HCEC 1CT (cell line): ENCODE data around the gene C22orf15.

Experiments
- DNase-seq: peaks from one replicate; pipeline ENCODE4 v3.0.0-alpha.2; 2017

The C22orf15 gene

DNA sequence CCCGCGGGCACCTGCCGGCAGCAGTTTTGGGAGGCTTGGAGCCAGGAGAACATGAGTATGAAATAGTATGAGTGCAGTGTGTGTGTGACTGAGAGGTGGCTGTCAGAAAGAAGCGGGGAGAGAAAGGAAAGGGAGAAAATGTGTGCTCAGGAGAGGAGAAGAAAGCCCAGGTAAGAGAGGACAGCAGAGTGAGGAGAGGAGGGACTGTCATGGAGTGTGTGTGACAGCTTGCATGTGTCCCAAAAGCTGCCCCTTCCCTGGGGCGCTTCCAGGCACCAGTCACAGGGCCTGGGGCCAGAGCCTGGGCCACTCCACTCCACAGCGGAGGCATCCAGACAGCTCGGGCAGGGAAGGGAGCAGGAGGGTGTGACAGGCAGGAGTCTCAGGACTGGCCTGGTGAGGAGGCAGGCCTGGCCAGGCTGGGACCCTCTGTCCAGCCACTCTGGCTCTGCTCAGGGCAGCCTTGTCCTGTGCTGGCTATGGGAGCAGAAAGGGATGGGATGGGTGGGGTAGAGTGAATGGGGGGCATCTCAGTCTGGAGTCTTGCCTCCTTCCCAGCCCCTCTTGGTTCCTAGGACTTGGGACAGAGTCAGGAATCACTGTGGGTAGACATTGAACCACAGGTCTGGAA, 10.8 kb downstream of the C22orf15 start:
- no peak for DNase-seq

- no peak for DNase-seq
These were observed 11.5 kb downstream of the C22orf15 start for GRCh38 chr22:23774114-23774921.

DNA sequence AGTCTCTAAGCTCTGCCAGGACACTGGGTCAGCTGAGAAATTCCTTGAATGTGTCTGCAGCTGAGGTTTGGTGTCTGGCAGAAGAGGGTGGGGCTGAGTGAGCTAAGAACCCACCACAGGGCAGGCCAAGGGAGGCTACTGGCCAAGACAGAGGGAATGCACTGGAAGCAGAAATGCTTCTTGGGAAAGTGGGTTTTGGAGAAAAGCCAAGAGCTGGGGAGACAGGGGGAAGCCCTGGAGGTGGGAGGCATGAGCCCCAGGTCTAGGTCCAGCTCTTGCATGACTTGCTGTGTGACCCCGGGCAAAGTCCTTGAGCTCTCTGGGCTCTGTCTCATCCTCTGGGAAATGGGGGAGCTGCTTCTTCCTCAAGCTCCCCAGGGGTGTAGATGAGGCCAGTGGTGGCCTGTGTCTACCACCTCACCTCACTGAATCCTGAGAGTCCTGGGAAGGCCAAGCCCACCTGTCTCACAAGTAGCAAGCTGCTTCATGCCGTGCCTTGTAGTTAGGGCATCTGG, 12.2 kb downstream of the C22orf15 start:
- no peak for DNase-seq

DNA sequence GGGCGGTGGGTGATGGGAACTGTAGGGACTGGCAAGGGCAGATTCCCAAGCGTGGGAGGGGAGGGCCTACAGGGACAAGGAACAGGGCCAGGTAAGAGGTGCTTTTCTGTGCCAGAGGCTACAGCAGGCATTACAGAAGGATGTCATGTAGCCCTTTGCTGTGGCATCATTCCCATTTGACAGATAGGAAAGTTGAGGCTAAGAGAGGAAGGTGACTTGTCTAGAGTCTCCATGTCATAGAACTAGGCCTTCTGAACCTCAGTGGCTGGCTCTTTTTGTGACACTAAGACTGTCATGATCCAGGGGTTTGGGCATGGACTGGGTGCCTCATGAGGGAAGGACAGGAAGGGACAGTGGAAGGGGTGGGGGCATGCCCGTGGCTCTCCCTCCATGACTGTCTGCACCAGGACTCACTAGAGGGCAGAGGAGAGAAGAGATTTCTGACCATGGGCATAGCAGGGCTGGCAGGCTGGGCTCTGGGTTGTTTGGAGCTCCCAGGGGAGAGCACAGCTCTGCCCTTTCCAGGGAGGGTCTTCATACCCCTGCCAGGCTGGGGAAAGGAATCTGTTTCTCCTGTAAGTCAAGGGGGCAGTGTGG, 13.1 kb downstream of the C22orf15 start:
- DNase-seq, result no peak

DNA sequence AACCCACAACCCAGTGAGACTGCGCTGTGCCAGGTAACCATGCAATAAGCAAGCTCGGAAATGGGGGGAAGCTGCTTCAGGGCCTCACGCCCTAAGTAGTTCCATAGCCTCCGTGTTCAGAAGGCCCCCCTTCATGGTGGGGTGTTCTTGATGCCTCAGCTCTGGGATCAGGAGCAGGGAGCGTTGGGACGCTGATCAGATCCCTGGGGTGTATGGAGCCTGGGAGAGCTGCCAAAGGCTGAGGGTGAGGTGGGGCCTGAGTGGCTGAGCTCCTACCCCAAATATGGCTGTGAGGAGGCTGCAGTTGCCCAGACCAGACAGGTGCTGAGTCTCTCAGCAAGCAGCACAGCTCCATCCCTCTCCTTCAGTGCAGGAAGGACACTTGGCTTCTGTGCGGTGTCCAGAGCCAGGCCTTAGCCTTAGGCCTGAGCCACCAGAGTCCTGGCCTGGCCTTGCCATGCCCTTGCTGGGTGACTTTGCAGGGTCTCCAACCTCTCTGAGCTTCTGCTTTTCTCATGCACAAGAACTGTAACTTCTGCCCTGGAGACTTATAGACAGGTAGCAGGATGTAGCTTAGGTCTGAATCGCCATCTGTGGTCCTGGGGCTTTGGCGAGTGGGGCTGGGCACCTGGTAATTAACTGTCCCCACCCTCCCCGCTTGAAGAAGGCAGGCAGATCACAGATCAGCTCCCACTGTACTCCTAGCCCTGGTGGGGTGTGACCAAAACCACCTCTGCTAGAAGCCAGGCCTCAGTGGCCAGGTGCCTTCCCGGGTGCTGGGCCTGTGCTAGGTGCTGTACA, 15.2 kb downstream of the C22orf15 start:
- no peak for DNase-seq

- no peak for DNase-seq
These were observed 15.7 kb downstream of the C22orf15 start for GRCh38 chr22:23778577-23778900.

DNA sequence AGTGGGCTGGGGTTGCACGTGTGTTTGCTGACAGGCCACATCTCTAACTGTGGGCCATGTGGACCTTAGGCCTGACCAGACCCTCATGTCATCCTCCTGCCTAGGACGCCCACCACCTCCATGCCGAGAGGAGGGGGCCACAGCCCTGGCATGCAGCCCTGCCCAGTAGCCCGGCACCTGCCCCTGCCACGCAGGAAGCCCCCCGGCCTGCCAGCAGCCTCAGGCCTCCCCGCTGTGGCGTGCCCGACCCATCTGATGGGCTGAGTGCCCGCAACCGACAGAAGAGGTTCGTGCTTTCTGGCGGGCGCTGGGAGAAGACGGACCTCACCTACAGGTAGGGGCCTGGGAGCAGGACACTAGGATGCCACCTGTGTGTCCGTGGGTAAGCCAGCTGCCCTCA, 16.3 kb downstream of the C22orf15 start:
- DNase-seq, result no peak

DNA sequence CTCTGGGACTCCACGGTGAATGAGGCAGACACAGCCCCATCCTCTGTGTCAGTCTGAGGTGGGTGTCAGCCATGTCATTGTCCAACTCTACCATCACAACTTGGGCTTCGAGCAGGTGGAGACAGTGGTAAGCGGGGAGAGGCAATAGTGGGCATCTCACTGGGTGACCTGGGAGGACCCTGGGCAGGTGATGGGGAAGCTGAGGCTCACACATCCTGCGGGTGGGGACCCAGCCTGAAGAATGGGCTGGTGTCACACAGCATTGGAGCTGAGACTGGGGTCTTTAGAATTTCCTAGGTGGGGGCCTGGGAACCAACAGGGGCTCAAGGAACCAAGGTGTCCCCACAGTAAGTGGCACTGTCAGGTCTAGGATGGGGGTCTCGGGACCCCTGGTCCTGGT, 16.9 kb downstream of the C22orf15 start:
- no peak for DNase-seq

DNA sequence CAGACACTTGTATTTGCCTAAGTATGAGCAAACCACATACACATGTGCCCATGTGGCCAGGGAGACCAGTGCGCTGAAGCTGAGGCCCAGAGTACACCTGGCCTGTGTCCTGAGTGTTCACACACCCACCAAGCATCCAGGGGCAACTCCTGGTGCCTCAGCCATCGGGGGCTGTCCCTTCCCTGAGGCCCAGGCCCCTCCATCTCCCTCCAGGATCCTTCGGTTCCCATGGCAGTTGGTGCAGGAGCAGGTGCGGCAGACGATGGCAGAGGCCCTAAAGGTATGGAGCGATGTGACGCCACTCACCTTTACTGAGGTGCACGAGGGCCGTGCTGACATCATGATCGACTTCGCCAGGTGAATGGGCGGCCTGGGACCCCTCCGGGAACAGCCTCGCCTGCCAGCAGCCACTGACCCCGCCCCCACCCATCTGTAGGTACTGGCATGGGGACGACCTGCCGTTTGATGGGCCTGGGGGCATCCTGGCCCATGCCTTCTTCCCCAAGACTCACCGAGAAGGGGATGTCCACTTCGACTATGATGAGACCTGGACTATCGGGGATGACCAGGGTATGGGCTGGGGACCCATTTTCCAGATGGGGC, 17.5 kb downstream of the C22orf15 start:
- no peak for DNase-seq

DNA sequence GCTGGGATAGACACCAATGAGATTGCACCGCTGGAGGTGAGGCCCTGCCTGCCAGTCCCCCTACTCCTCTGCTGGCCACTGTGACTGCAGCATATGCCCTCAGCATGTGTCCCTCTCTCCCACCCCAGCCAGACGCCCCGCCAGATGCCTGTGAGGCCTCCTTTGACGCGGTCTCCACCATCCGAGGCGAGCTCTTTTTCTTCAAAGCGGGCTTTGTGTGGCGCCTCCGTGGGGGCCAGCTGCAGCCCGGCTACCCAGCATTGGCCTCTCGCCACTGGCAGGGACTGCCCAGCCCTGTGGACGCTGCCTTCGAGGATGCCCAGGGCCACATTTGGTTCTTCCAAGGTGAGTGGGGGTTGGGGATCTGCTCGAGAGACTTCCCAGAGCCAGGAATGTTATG, 18.3 kb downstream of the C22orf15 start:
- no peak for DNase-seq

DNA sequence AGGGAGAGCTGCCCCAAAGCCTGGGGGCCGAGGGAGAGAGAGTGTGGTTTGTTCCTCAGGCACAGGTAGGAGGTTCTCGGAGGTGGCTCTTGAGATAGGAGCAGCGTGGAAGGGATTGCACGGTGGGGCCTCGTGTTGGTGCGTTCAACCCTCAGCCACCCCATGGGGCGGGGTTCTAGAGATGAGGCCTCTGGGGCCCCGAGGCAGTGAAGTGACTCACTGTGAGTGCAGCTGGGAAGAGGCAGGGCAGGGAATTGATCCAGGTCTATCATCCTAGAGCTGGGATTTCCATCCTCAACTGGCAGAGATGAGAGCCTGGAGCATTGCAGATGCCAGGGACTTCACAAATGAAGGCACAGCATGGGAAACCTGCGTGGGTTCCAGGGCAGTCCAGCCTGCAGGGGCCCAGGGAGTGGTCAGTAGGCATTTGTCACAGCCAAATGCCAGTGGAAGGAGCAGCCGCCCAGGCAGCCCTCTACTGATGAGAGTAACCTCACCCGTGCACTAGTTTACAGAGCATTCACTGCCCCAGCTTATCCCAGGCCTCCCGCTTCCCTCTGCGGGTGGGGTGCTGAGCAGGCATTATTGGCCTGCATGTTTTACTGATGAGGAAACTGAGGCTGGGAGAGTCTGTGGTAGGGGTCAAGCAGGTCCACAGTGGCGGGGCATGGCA, 18.9 kb downstream of the C22orf15 start:
- peak; percentile 71 for DNase-seq

DNA sequence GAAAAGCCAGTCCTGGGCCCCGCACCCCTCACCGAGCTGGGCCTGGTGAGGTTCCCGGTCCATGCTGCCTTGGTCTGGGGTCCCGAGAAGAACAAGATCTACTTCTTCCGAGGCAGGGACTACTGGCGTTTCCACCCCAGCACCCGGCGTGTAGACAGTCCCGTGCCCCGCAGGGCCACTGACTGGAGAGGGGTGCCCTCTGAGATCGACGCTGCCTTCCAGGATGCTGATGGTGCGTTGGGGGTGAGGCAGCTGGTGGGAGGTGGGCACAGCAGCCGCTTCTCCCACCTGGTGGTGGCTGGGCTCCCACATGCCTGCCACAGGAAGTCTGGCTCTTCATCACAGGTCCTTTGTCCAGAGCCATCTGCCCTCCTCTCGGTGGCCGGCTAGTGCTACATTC, 19.5 kb downstream of the C22orf15 start:
- no peak for DNase-seq

DNA sequence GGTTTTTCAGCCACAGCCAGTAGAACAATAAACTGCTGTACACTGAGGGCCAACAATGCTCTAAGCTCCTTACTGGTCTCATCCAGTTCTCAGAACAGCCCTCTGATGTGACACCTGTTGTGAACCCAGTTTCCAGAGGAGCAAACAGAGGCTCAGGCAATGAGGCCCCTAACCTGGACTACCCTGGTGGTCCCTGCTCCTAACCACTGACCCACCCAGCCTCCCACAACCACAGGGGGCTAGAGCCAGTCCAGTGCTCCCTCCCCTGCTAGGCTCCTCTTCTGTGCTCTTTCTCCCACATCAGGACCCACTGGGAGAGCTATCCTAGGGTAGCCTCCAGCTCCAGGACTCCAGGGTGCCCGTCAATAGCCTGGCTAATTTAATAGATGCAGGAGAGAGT, 19.9 kb downstream of the C22orf15 start:
- DNase-seq, result no peak

DNA sequence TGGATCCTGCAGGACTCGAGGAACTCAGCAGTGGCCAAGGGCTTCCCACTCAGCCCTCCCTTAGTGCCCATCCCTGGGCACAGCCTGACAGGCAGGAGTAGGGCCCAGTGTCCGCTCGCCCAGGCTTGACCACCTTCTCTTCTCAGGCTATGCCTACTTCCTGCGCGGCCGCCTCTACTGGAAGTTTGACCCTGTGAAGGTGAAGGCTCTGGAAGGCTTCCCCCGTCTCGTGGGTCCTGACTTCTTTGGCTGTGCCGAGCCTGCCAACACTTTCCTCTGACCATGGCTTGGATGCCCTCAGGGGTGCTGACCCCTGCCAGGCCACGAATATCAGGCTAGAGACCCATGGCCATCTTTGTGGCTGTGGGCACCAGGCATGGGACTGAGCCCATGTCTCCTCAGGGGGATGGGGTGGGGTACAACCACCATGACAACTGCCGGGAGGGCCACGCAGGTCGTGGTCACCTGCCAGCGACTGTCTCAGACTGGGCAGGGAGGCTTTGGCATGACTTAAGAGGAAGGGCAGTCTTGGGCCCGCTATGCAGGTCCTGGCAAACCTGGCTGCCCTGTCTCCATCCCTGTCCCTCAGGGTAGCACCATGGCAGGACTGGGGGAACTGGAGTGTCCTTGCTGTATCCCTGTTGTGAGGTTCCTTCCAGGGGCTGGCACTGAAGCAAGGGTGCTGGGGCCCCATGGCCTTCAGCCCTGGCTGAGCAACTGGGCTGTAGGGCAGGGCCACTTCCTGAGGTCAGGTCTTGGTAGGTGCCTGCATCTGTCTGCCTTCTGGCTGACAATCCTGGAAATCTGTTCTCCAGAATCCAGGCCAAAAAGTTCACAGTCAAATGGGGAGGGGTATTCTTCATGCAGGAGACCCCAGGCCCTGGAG, 20.7 kb downstream of the C22orf15 start:
- no peak for DNase-seq

DNA sequence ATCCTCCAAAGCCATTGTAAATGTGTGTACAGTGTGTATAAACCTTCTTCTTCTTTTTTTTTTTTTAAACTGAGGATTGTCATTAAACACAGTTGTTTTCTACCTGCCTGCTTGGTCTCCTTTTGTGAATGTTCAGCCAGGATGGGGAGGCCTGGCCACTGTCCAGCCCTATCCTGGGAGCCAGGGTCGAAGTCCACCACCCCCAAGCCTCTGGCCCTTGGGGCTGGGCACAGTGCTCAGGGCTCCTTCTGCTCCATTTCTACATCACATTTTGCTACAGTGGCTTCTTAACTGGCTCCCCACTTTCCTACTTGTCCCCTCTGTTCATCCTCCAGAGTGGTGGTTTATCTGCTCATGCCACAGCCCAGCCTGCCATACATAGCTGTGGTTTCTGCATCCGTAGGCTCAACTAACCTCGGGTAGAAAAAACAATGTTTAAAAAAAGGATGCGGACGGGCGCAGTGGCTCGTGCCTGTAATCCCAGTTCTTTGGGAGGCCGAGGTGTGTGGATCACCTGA, 21.5 kb downstream of the C22orf15 start:
- no peak for DNase-seq

DNA sequence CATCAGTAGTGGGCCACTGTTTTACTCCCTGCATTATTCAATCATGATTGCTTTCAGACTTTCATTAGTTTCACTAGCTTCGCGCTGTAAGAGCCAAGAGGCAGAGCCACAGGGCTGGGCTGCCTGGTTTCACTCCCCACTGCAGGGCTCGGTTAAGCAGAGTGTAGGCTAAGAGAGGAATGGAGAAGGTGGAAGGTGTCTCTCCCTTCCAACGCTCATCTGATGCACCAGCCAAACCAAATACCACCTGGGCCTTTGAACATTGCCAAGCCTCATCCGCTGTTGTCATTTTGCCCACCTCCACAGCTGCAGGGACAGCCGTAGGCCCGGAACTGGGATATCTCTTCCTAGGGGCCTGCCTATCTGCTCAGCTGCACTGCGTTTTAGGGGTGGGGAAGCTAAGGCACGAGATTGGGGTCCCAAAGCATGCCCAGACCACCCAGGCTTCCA, 23.5 kb downstream of the C22orf15 start:
- no peak for DNase-seq

- DNase-seq, result peak; percentile 90
These were observed 24.2 kb downstream of the C22orf15 start, which contains the start of gene SMARCB1 for GRCh38 chr22:23786752-23787599. TSS of gene SMARCB1 (plus strand) at chr22:23786966. CDS start at chr22:23787170, 204 bp downstream.

GRCh38 chr22:23787600-23787896, 24.8 kb downstream of the C22orf15 start:
- DNase-seq, result no peak

GRCh38 chr22:23787910-23788309, 25.1 kb downstream of the C22orf15 start:
- no peak for DNase-seq

DNA sequence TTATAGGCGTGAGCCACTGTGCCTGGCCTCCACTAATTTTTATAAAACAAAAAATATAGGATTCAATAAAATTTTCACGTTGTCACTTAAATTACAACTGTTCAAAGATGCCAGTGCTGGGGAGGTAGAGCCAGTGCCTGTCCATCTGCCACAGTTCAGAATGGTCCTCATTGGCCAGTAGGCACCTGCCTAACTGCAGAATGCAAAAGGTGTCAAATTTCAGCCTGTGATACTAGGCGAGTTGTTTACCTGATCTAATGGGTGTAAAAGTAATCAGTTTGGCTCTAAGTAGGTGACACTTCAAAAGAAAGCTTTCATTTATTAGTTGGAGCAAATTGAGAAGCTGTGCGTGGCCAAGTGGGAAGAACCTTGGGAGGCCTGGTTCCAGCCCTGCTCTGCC, 26.3 kb downstream of the C22orf15 start:
- no peak for DNase-seq
